D721Med (cell line): ENCODE data around the gene TAOK1.

ENCODE experiments used
- DNase-seq: peaks from one replicate; pipeline ENCODE4 v3.0.0; 2011; ENCODE audit warnings: low spot score; ENCODE audit not compliant: insufficient read length
- FAIRE-seq: peaks from 2 replicates; lab custom pipeline; 2011; peaks lifted over from hg19 to GRCh38; lab: Jason Lieb, UNC
- TF ChIP-seq, protein P1 (sequence below): IDR thresholded peaks from 2 replicates; pipeline ENCODE4 v1.5.1; 2012; ENCODE audit warnings: mild to moderate bottlenecking, control low read depth; ENCODE audit not compliant: insufficient read depth; ENCODE audit errors: missing control alignments

TAOK1 gene

DNA sequence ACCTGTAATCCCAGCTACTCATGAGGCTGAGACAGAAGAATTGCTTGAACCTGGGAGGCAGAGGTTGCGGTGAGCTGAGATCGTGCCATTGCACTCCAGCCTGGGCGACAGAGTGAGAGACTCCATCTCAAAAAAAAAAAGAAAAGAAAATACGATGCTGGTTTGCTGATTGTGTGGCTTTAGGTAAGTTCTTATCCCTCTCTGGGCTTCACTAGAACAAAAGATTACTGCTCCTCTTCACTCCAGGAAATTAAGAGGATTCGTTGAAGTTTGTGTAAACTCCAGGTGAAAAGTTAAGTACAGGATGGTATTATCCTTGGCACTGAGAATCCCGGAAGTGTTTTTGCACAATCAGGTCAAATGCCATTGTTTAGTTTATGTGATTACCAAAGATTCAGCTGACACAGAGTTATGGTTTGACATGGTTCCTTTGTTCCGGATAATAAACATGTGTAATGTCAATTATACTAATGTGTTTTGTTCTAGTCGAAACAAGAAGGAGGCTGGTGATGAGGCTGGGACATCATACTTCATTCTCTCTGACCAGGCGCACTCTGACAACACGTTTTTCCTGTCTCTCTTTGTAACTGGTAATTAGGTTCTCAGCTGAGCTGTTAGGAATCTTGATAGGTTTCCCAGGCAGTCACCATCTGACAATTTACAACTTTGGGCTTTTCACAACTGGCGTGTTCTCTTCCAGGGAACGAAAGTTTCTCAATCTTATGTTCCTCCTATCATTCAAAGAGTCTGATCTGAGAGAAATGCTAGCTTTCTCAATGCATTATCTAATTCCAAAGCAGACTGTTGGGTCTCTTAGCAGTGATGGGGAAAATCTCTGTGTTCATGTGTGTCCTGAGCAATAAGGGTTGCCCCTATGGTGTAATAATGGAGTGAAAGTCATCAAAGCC, 10.8 kb upstream of the TAOK1 start:
- FAIRE-seq (no peak), DNase-seq (no peak)
- TF ChIP-seq, protein P1, sequence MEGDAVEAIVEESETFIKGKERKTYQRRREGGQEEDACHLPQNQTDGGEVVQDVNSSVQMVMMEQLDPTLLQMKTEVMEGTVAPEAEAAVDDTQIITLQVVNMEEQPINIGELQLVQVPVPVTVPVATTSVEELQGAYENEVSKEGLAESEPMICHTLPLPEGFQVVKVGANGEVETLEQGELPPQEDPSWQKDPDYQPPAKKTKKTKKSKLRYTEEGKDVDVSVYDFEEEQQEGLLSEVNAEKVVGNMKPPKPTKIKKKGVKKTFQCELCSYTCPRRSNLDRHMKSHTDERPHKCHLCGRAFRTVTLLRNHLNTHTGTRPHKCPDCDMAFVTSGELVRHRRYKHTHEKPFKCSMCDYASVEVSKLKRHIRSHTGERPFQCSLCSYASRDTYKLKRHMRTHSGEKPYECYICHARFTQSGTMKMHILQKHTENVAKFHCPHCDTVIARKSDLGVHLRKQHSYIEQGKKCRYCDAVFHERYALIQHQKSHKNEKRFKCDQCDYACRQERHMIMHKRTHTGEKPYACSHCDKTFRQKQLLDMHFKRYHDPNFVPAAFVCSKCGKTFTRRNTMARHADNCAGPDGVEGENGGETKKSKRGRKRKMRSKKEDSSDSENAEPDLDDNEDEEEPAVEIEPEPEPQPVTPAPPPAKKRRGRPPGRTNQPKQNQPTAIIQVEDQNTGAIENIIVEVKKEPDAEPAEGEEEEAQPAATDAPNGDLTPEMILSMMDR: no peak

DNA sequence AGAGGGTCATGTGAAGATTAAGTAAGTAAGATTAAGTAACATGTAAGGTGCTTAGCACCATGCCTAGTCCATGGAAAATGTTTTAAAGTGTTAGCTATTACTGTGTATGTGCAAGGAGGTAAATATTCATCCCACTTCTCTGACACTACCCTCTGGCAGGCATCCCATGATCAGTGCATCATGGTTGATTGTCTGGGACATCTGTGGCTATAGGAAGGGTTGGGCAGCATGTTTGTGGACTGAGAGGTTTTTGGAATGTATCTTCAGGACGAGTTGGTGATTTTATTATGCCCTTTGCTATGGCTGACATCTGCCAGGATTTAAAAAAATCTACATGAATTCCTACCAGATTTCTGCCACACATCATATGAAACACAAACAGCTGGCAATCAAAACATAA, 6.5 kb upstream of the TAOK1 start:
- no peak for FAIRE-seq
- TF ChIP-seq, protein P1: no peak
- DNase-seq: no peak

DNA sequence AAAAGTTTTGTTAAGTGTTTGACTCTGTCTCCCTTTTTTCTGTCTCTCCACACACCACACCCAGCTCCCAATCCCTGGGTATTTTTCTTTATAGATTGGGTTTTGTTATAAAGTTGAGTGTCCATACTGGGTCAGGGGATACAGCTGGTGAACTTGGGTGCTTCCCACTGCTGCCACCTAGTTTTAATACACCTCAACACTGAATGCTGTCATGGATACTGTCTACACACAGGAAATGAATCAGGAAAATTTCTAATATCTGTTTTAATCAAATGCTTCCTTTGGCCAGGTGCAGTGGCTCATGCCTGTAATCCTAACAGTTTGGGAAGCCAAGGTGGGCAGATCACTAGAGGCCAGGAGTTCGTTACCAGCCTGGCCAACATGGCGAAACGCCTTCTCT, 5.3 kb upstream of the TAOK1 start:
- no peak for DNase-seq
- TF ChIP-seq, protein P1: no peak
- FAIRE-seq: no peak

DNA sequence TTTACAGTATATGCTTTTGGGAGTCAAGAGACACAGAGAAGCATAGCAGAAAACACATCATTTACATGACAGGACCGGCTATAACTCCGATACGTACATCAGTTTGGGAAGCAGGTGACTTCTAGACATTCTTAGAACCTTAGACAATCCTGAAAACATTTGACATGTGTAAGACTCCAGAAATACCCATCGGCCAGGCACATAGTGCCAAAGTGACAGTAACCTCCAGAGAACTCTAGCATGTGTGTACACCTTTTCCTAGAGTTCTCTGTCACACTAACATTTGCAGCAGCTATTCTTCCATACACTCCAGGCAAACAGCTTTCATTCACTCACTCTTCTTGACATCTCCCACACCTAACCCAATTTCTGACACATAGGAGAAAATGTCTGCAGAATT, 3.4 kb upstream of the TAOK1 start:
- DNase-seq (no peak), FAIRE-seq (no peak)
- TF ChIP-seq, protein P1: no peak

DNA sequence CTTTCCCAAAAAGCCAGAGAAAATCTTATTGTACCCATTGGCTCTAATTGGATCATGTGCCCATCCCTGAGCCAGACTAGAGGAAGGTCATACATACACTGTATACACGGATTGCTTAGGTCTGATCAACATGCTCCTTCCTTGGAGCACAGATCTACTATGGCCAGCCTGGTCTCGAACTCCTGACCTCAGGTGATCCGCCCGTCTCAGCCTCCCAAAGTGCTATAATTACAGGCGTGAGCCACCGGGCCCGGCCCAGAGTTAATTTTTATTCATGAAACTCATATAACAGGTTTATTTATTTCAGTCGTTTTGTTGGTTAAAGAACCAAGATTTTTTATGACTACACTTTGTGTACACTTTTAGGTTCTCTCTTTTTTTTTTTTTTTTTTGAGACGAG, 1.2 kb upstream of the TAOK1 start:
- DNase-seq (no peak), FAIRE-seq (no peak)
- TF ChIP-seq, protein P1: no peak

DNA sequence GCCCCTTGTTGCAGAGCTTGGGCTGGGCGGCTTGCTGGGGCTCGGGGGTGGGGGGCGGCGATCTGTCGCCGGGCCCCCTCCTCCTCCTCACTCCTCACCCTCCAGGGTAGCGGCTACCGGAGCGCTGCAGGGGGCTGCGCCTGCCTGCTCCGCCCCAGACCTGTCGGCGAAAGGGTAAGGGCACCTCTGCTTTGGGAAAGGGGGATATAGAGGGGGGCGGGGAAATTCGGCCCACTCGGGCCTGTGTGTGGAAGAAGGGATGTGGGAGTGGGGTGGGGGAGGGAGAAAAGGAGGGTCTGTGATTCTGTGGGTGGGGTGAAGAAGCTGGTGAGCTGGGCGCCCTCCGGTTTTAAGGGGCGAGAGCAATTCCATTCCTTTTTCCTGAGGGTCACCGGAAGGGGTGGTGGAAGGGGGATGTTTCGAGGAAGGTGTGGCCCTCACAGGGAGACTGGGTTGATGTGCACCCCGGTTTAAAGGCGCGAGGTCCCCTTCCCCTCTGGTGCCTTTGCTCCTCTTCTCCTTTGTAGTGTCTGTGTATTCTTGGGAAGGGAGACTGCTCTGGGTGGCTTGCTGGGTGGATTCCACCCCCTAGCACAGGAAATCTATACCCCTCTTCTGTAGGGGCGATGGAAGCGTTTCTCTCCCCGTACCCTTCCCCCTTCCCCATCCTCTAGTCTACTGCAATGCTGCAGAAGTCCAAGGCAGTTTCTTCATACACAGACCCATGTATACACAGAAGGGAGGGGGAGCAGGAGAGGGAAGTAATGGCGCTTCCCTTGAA, 878 bp downstream of the TAOK1 start:
- FAIRE-seq: no peak
- TF ChIP-seq, protein P1: no peak
- no peak for DNase-seq
